Hepatocyte (in vitro differentiated cells): Measurements from ENCODE around the gene CDC42EP5. TPM values are rescaled to one million over a fixed set of nuclear protein-coding genes. Genes with fewer than 3 reads are reported as not detected.
A peak's percentile ranks its signal among the peaks of the same experiment; 100 is the strongest.

Experiments used
- DNase-seq: peaks from one replicate; pipeline ENCODE4 v3.0.0-alpha.2; 2016; ENCODE audit warnings: low spot score
- H2AFZ ChIP-seq: fragments of 200-600 bp; sonication (generic); 2 replicates; pipeline ENCODE4 v1.6.0; 2016; ENCODE audit warnings: antibody characterized with exemption, mild to moderate bottlenecking
- H3K27ac ChIP-seq: fragments of 200-600 bp; sonication (generic); 2 replicates; pipeline ENCODE4 v1.5.1; 2016; ENCODE audit warnings: mild to moderate bottlenecking
- H3K27me3 ChIP-seq: fragments of 200-600 bp; sonication (generic); 2 replicates; pipeline ENCODE4 v1.6.1; 2016
- H3K36me3 ChIP-seq: fragments of 200-600 bp; sonication (generic); replicated peaks from 2 replicates; pipeline ENCODE4 v1.5.1; 2016; ENCODE audit warnings: low read depth; ENCODE audit not compliant: insufficient read depth
- H3K4me1 ChIP-seq: fragments of 200-600 bp; sonication (generic); 2 replicates; pipeline ENCODE4 v1.5.1; 2016; ENCODE audit warnings: mild to moderate bottlenecking, moderate library complexity; ENCODE audit not compliant: insufficient read depth
- H3K4me2 ChIP-seq: fragments of 200-600 bp; sonication (generic); 2 replicates; pipeline ENCODE4 v1.6.0; 2016
- H3K4me3 ChIP-seq: fragments of 200-600 bp; sonication (generic); 2 replicates; pipeline ENCODE4 v1.5.1; 2016; ENCODE audit warnings: mild to moderate bottlenecking
- H3K79me2 ChIP-seq: fragments of 200-600 bp; sonication (generic); 2 replicates; pipeline ENCODE4 v1.6.0; 2017; ENCODE audit warnings: mild to moderate bottlenecking
- H3K9me2 ChIP-seq: fragments of 200-600 bp; sonication (generic); replicated peaks from 2 replicates; pipeline ENCODE4 v1.6.0; 2017; ENCODE audit warnings: mild to moderate bottlenecking; ENCODE audit not compliant: insufficient read depth
- H3K9me3 ChIP-seq: fragments of 200-600 bp; sonication (generic); 2 replicates; pipeline ENCODE4 v1.5.1; 2016; ENCODE audit warnings: low read depth, mild to moderate bottlenecking
- H4K20me1 ChIP-seq: fragments of 200-600 bp; sonication (generic); 2 replicates; pipeline ENCODE4 v1.6.0; 2016; ENCODE audit warnings: mild to moderate bottlenecking; ENCODE audit not compliant: insufficient read depth, poor library complexity, severe bottlenecking
- EZH2 ChIP-seq: fragments of 200-600 bp; sonication (generic); IDR thresholded peaks from 2 replicates; pipeline ENCODE4 v1.6.1; 2016; ENCODE audit warnings: antibody characterized with exemption, mild to moderate bottlenecking, borderline replicate concordance
- EZH2phosphoT487 ChIP-seq: fragments of 200-600 bp; sonication (generic); IDR thresholded peaks from one replicate; pipeline ENCODE4 v1.6.1; 2018; ENCODE audit warnings: antibody characterized with exemption, mild to moderate bottlenecking, low read depth, moderate library complexity; ENCODE audit not compliant: unreplicated experiment, severe bottlenecking
- WGBS: methylation state at CpG from one replicate; pipeline ENCODE4 v1.1.6; 2016; ENCODE audit warnings: low lambda C conversion rate; ENCODE audit errors: missing lambda C conversion rate; 5-methylcytosine and 5-hydroxymethylcytosine counted together
- polyA plus RNA-seq: library from polyadenylated mRNA; unstranded; fragments of >200 nt; fragmentation: Nextera tagmentation; extraction: Ambion mirVana; gene quantifications from 2 replicates; pipeline ENCODE4 v1.2.1, GENCODE V29; 2016
- total RNA-seq: library from RNA; depleted of rRNA; stranded (reverse); fragments of >200 nt; gene quantifications from 2 replicates; pipeline ENCODE4 v1.2.3, GENCODE V29; 2014
- TF ChIP-seq, protein P1 (sequence below): fragments of 200-600 bp; sonication (generic); IDR thresholded peaks from 2 replicates; pipeline ENCODE4 v1.5.1; 2016; ENCODE audit warnings: antibody characterized with exemption, mild to moderate bottlenecking; ENCODE audit not compliant: poor library complexity

Gene CDC42EP5
- total and polyA plus RNA-seq, 2 experiments from 2014 or later = 46.8 to 71.2 TPM

DNA sequence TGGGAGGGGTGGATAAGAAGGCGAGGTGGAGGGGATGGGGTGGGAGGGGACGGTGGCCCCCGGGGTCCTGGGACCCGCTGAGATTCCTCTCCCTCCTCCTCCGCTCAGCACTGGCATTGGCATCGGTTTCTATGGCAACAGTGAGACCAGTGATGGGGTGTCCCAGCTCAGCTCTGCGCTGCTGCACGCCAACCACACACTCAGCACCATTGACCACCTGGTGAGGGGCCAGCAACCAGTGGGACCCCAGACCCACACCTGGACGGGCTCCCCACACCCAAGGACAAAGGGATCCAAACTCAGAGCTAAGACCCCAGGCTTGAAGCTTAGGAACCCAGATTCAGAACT is 52.0 kb downstream of the CDC42EP5 start:
- no peak overlapping the region for H2AFZ ChIP-seq
- no peaks in the 10 kb centered on the region for H3K9me3 ChIP-seq
- no peak for DNase-seq
- peaks cover 10% of the 10 kb centered on the region for H3K4me1 ChIP-seq
- H3K9me2 ChIP-seq = no peaks in the 10 kb centered on the region
- TF ChIP-seq EZH2 = no peak
- no peak for TF ChIP-seq EZH2phosphoT487
- TF ChIP-seq, protein P1, sequence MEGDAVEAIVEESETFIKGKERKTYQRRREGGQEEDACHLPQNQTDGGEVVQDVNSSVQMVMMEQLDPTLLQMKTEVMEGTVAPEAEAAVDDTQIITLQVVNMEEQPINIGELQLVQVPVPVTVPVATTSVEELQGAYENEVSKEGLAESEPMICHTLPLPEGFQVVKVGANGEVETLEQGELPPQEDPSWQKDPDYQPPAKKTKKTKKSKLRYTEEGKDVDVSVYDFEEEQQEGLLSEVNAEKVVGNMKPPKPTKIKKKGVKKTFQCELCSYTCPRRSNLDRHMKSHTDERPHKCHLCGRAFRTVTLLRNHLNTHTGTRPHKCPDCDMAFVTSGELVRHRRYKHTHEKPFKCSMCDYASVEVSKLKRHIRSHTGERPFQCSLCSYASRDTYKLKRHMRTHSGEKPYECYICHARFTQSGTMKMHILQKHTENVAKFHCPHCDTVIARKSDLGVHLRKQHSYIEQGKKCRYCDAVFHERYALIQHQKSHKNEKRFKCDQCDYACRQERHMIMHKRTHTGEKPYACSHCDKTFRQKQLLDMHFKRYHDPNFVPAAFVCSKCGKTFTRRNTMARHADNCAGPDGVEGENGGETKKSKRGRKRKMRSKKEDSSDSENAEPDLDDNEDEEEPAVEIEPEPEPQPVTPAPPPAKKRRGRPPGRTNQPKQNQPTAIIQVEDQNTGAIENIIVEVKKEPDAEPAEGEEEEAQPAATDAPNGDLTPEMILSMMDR = no peak
- peaks cover 28% of the 10 kb centered on the region for H3K27me3 ChIP-seq
- no peaks in the 10 kb centered on the region for H3K36me3 ChIP-seq
- no peak overlapping the region for H3K4me3 ChIP-seq
- WGBS = 33% methylated on average over 3 of the region's 9 CpGs
- peak overlapping the region; percentile 72 for H3K4me2 ChIP-seq
- H3K79me2 ChIP-seq = no peaks in the 10 kb centered on the region
- no peaks in the 10 kb centered on the region for H4K20me1 ChIP-seq
- no peak overlapping the region for H3K27ac ChIP-seq

DNA sequence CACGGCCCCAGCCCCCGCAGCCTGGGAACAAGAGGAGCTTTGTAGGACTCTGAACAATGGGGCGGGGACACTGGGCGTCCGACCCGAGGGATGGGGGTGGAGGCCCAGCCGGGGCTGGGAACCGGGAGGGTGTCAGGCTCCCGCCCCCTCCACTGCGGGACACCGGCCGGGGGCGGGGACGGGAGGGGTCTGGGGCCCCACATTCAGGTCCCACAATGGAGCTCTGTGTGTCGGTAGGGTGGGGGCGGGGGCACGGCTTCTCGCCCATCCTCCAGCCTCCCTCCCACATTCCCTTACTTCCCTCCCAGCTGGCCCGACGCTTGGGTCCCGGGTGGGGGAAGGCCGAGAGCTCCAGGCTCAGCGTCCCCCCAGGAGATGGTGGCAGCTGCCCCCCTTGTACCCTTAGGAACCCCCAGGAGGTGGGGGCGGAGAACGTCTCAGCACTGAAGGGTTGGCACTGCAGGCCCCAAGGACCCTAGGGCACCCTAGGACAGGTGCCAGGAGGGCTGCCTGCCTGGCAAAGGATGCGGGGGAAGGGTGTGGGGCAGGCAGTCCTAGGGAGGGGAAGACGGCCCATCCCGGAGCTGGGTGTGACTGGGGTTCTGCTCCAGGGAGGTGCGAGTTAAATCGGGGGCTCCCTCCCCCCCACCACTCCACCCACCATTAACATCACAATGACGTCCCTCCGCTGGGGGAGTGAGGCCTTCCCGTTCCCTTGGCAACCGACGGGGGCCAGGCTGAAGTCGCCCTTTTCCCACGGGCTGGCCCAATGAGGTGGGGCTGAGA is 52.5 kb downstream of the CDC42EP5 start:
- TF ChIP-seq EZH2phosphoT487 (no peak), EZH2 (no peak)
- TF ChIP-seq, protein P1 = no peak
- H3K79me2 ChIP-seq = no peaks in the 10 kb centered on the region
- no peaks in the 10 kb centered on the region for H4K20me1 ChIP-seq
- 6% methylated on average over 19 of the region's 37 CpGs for WGBS
- H3K4me1 ChIP-seq = peaks cover 10% of the 10 kb centered on the region
- H2AFZ ChIP-seq = no peak overlapping the region
- H3K4me3 ChIP-seq = no peak overlapping the region
- no peaks in the 10 kb centered on the region for H3K9me2 ChIP-seq
- H3K9me3 ChIP-seq = no peaks in the 10 kb centered on the region
- peak; percentile 76 for DNase-seq
- H3K27me3 ChIP-seq = peaks cover 33% of the 10 kb centered on the region
- peak overlapping the region; percentile 60 for H3K27ac ChIP-seq
- H3K4me2 ChIP-seq = peak overlapping the region; percentile 72
- H3K36me3 ChIP-seq = no peaks in the 10 kb centered on the region

DNA sequence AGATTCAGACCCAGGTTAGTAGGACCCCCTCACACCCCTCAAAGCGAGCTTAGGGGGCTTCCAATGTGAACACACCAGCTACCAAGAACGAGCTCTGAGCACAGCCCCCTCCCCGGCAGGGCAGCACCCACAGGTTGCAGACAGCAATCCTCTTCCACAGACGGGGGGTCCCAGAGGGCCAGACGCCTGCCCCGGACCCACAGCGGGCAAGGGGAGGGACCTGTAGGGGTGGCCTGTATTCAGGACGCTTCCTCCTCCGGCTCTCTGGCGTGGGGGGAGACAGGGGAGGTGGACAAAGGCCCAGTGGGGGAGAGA is 53.1 kb downstream of the CDC42EP5 start:
- H4K20me1 ChIP-seq = no peaks in the 10 kb centered on the region
- no peak for DNase-seq
- no peaks in the 10 kb centered on the region for H3K79me2 ChIP-seq
- H3K9me3 ChIP-seq = no peaks in the 10 kb centered on the region
- H3K4me1 ChIP-seq = peaks cover 10% of the 10 kb centered on the region
- H3K27me3 ChIP-seq = peaks cover 37% of the 10 kb centered on the region
- 25% methylated on average over 10 of the region's 10 CpGs for WGBS
- H3K4me3 ChIP-seq = no peak overlapping the region
- no peaks in the 10 kb centered on the region for H3K9me2 ChIP-seq
- H3K4me2 ChIP-seq = peak overlapping the region; percentile 72
- H3K27ac ChIP-seq = peak overlapping the region; percentile 42
- H3K36me3 ChIP-seq = no peaks in the 10 kb centered on the region
- TF ChIP-seq, protein P1 = no peak
- TF ChIP-seq EZH2 (no peak), EZH2phosphoT487 (no peak)
- H2AFZ ChIP-seq = no peak overlapping the region
